HG03558 (cell line): ENCODE measurements around the gene CCDC177.

ENCODE experiments used
- ATAC-seq: cut with Tn5 transposase; IDR thresholded peaks from one replicate; pipeline ENCODE4 v1.9.1; 2021; ENCODE audit warnings: moderate number of reproducible peaks; ENCODE audit not compliant: unreplicated experiment; ENCODE audit errors: extremely low read depth

Gene CCDC177

DNA sequence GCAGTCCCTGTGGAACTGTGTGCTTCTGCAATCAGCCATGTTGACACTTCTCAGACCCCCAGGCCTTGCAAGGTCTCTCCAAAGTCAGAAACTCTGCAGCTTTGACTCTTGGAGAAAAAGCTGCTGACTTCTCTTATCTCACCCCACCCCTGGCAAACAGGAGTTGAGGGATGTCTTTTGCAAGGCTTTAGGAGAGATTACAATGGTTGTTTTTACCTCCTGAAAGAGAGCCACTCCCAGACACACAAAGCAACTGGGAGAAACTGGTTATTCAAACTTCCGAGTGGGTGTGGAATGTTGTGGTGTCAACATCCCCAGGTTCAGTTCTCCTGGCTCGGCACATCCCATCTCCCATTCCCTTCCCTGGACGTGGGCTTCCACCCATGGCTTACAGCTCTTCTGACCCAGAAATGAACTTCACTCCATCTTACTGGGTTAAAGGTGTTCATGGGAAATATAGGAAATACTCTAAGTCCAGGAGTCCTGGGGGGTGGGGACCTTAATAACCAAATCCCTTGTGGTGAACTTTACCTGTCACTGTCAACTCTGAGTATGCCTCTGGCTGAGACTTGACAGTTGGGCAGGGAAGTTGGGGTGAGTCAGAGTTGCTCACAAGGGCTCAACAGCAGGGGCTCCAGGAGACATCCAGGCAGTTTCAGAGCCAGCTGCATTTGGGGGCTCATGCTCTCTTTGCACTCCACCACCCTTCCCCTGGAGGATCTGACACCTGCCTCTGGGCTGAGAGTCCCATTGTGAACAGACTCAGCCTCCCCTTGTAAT, 41.9 kb downstream of the CCDC177 start:
- no peak for ATAC-seq

DNA sequence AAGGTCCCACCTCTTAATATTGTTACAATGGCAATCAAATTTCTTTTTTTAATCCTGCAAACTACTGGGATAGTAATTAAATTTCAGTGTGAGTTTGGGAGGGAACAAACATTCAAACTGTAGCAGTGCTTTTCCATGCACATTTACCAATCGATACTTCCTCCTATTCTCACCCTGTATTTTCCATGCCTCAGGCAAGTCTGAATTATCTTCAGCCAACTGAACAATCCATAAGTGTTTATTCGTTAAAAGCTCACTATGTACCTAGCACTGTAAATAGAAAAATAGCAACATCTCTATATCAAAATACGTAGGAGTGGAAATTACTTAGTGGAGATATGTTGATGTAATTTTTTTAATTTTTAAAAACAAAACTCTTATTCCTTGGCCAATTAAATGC, 43.5 kb downstream of the CCDC177 start:
- ATAC-seq, result no peak

DNA sequence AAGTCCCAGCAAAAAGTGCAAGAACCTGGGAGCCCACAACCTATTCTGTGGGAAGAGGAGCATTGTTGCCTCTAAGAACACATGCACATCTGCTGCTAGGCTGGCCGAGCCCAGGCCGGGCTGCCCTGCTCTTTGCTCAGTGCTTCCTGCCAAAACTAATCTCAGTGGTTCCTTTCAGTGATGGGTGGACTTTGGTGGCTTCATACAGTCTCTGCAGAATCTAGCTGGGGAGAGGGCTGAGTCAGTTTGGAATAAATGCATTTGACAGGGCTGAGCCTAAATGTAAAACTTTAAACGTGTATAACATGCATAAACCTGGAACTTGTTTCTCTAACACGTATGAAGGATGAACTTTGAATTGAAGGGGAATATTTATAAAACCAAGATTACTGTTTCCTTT, 44.6 kb downstream of the CCDC177 start:
- no peak for ATAC-seq

DNA sequence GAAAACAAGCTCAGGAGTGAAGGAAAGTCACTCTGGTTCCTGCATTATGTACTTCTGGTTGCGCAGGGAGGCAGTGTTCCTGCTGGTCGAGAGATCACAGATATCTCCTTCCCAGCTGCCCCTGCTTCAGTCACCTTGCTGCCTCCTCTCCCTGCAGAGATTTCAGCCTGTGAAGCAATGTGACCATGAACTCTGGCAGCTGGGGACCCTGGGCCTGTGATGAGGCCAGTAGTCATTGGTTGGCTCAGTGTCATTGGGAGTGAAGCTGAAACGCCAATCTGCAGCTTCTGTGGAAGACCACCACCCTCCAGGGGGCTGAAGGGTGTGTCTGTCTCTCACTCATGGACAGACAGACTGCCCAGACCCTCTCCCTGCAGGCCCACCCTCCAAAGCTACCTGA, 45.1 kb downstream of the CCDC177 start:
- ATAC-seq, result no peak

DNA sequence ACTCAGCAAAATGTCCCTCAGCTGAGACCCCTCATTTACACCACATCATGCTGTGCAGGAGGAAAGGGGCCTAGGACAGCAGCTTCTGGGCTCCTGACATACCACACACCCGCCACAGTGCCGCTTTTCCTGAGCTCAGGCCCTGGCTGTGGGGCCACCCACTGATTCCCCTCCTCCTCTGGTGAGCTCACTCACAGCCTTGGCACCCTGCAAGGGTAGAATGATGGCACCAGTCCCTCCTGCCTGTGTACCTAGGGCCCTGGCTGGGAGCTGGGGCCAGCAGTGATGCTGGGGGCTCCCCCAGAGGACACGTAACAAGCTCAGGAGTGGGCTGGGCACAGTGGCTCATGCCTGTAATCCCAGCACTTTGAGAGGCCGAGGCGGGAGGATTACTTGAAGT, 45.7 kb downstream of the CCDC177 start:
- ATAC-seq, result no peak

DNA sequence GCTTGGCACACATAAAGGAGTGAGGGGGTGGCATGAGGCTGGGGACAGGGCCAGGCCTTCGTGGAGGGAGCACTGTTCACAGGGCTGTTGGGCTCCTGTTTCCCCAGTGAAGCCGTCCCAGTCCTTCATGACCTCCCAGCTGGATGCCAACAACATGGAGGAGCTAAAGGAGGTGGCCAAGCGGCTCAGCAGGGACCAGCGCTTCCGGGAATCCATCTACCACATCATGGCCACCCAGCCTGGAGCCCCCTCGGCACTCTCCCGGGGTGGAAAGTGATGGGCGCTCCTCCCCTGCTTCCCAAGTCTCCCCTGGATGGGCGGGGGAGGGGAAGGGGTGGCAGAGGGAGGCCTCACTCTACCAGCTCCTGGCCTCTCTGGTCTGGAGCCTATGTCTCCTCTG, 46.5 kb downstream of the CCDC177 start:
- no peak for ATAC-seq

GRCh38 chr14:69527635-69528034, 47.0 kb downstream of the CCDC177 start:
- ATAC-seq, result no peak

DNA sequence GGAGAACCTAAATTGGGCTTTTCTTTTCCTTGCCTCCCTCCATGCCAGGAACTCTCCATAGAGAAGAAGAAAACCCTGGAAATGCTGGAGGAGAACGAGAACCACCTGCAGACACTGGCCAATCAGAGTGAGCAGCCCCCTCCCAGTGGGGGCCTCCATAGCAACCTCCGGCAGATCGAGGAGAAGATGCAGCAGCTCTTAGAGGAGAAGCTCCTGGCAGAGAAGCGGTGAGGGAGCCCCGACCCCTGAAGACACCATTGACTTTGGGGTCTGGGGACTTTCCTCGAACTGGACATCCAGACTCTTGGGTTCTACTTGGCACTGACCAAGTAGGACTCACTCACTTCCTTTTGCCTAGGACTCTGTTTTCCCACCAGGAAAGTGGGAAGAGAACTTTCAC, 48.8 kb downstream of the CCDC177 start:
- ATAC-seq, result no peak

DNA sequence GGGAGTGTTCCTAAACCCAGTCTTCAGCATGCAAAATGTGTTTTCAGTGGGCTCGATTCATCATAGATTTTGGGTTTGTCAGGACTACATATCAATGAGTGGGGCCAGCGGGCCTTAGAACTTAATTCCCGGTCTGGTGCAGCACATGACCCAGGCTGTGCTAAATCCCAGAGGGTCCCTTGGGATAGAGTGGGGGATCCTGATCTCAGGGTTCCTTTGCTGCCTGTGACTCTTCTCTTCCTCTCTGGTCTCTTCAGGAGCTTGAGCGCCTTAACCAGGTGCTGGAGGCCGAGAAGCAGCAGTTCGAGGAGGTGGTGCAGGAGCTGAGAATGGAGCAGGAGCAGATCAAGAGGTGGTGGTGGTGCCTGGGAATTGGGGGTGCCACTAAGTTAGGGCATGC, 52.6 kb downstream of the CCDC177 start:
- no peak for ATAC-seq
